Astrocyte (in vitro differentiated cells and primary cell): ENCODE results near the gene ABCC1. TPM values are rescaled to one million over a fixed set of nuclear protein-coding genes. Genes with fewer than 3 reads are reported as not detected.

Experiments
- DNase-seq: peaks from one replicate; pipeline ENCODE4 v3.0.0-alpha.2; 2010; ENCODE audit warnings: low read depth
- FAIRE-seq: peaks from 2 replicates; lab custom pipeline; 2011; peaks lifted over from hg19 to GRCh38; lab: Jason Lieb, UNC
- H2AFZ ChIP-seq: 2 replicates; pipeline ENCODE4 v1.6.0; 2012; ENCODE audit warnings: low read depth, low read length, inconsistent platforms
- H3K27ac ChIP-seq: 2 replicates; pipeline ENCODE4 v1.5.1; 2011; ENCODE audit warnings: low read depth, low read length, inconsistent platforms
- H3K27me3 ChIP-seq: 2 replicates; pipeline ENCODE4 v1.6.0; 2011; ENCODE audit warnings: low read length, inconsistent platforms; ENCODE audit not compliant: insufficient read depth
- H3K36me3 ChIP-seq: 2 replicates; pipeline ENCODE4 v1.5.1; 2011; ENCODE audit warnings: low read length, inconsistent platforms; ENCODE audit not compliant: insufficient read depth
- H3K4me1 ChIP-seq: 2 replicates; pipeline ENCODE4 v1.5.1; 2011; ENCODE audit warnings: low read length, inconsistent platforms; ENCODE audit not compliant: insufficient read depth
- H3K4me2 ChIP-seq: 2 replicates; pipeline ENCODE4 v1.6.0; 2012; ENCODE audit warnings: low read length, inconsistent platforms
- H3K4me3 ChIP-seq: 2 replicates; pipeline ENCODE4 v1.5.1; 2011; ENCODE audit warnings: low read depth, mild to moderate bottlenecking, low read length, inconsistent platforms; ENCODE audit not compliant: insufficient read depth
- H3K79me2 ChIP-seq: 2 replicates; pipeline ENCODE4 v1.6.0; 2012; ENCODE audit warnings: mild to moderate bottlenecking, low read length, inconsistent platforms; ENCODE audit not compliant: insufficient read depth
- H3K9ac ChIP-seq: 2 replicates; pipeline ENCODE4 v1.6.0; 2012; ENCODE audit warnings: mild to moderate bottlenecking, low read length, inconsistent platforms
- H3K9me3 ChIP-seq: 2 replicates; pipeline ENCODE4 v1.5.1; 2012; ENCODE audit warnings: low read depth, mild to moderate bottlenecking, low read length, inconsistent platforms; ENCODE audit not compliant: insufficient read depth
- H4K20me1 ChIP-seq: 2 replicates; pipeline ENCODE4 v1.6.0; 2012; ENCODE audit warnings: low read length, inconsistent platforms; ENCODE audit not compliant: insufficient read depth
- H3K27ac Mint-ChIP-seq: one replicate; pipeline ENCODE4 v1.8.0; 2021; ENCODE audit warnings: mild to moderate bottlenecking, mixed read lengths; ENCODE audit not compliant: unreplicated experiment
- H3K27me3 Mint-ChIP-seq: one replicate; pipeline ENCODE4 v1.8.0; 2021; ENCODE audit warnings: low read depth, mixed read lengths; ENCODE audit not compliant: unreplicated experiment
- H3K36me3 Mint-ChIP-seq: one replicate; pipeline ENCODE4 v1.8.0; 2021; ENCODE audit warnings: low read depth, mixed read lengths; ENCODE audit not compliant: unreplicated experiment
- H3K4me1 Mint-ChIP-seq: one replicate; pipeline ENCODE4 v1.8.0; 2021; ENCODE audit warnings: low read depth, mixed read lengths; ENCODE audit not compliant: unreplicated experiment
- H3K4me3 Mint-ChIP-seq: one replicate; pipeline ENCODE4 v1.8.0; 2021; ENCODE audit warnings: mild to moderate bottlenecking, moderate library complexity, mixed read lengths; ENCODE audit not compliant: unreplicated experiment
- H3K9me3 Mint-ChIP-seq: one replicate; pipeline ENCODE4 v1.8.0; 2021; ENCODE audit warnings: mild to moderate bottlenecking, mixed read lengths; ENCODE audit not compliant: unreplicated experiment
- CTCF ChIP-seq: IDR thresholded peaks from 2 replicates; pipeline ENCODE4 v1.5.1; 2011; ENCODE audit warnings: low read depth, mild to moderate bottlenecking, inconsistent platforms, low read length, moderate library complexity; ENCODE audit not compliant: insufficient read depth
- EZH2 ChIP-seq: IDR thresholded peaks from 2 replicates; pipeline ENCODE4 v1.6.1; 2012; ENCODE audit warnings: mild to moderate bottlenecking, low read length, inconsistent platforms; ENCODE audit not compliant: insufficient read depth
- total RNA-seq: library from RNA; stranded (reverse); gene quantifications from 2 replicates; pipeline ENCODE4 v1.2.1, GENCODE V29; 2021

ABCC1 gene
- total RNA-seq, 1 donor from 2014 or later = 42.1 TPM

GRCh38 chr16:15958703-15959348 is 9.4 kb downstream of the ABCC1 start:
- Histone ChIP-seq H3K9me3 (peaks cover 2% of the 10 kb centered on the region), H4K20me1 (peaks cover 87% of the 10 kb centered on the region), H3K27me3 (no peaks in the 10 kb centered on the region), H3K36me3 (no peaks in the 10 kb centered on the region), H3K79me2 (peaks cover 100% of the 10 kb centered on the region), H3K9ac (no peak overlapping the region), H3K4me3 (no peak overlapping the region), H3K27ac (no peak overlapping the region), H3K4me2 (no peak overlapping the region), H3K4me1 (peaks cover 10% of the 10 kb centered on the region), H2AFZ (no peak overlapping the region)
- FAIRE-seq (no peak), DNase-seq (no peak)
- H3K27me3 Mint-ChIP-seq = no peaks in the 10 kb centered on the region
- peaks cover 9% of the 10 kb centered on the region for H3K4me1 Mint-ChIP-seq
- TF ChIP-seq CTCF (no peak), EZH2 (no peak)
- H3K4me3 Mint-ChIP-seq = no peak overlapping the region
- peaks cover 6% of the 10 kb centered on the region for H3K9me3 Mint-ChIP-seq
- H3K36me3 Mint-ChIP-seq = peaks cover 9% of the 10 kb centered on the region
- H3K27ac Mint-ChIP-seq = no peak overlapping the region

- Histone ChIP-seq H3K9me3 (peaks cover 2% of the 10 kb centered on the region), H3K36me3 (no peaks in the 10 kb centered on the region), H3K4me3 (no peak overlapping the region), H2AFZ (no peak overlapping the region), H3K27ac (no peak overlapping the region), H4K20me1 (peaks cover 76% of the 10 kb centered on the region), H3K27me3 (no peaks in the 10 kb centered on the region), H3K9ac (no peak overlapping the region), H3K79me2 (peaks cover 97% of the 10 kb centered on the region), H3K4me1 (peaks cover 10% of the 10 kb centered on the region), H3K4me2 (peak overlapping the region; percentile 18)
- no peaks in the 10 kb centered on the region for H3K27me3 Mint-ChIP-seq
- peaks cover 9% of the 10 kb centered on the region for H3K4me1 Mint-ChIP-seq
- FAIRE-seq (no peak), DNase-seq (no peak)
- TF ChIP-seq EZH2 = no peak
- no peak for TF ChIP-seq CTCF
- H3K36me3 Mint-ChIP-seq = peaks cover 9% of the 10 kb centered on the region
- H3K27ac Mint-ChIP-seq = no peak overlapping the region
- peaks cover 6% of the 10 kb centered on the region for H3K9me3 Mint-ChIP-seq
- H3K4me3 Mint-ChIP-seq = no peak overlapping the region
Observed at GRCh38 chr16:15960124-15960971, 10.9 kb downstream of the ABCC1 start.
